Progenitor cell of endocrine pancreas (in vitro differentiated cells): ENCODE measurements around the gene CACNA1B. TPM values are rescaled to one million over a fixed set of nuclear protein-coding genes. Genes with fewer than 3 reads are reported as not detected.
"Not testable (repeated sequence)": the region's sequence is repeated elsewhere in the genome, so short reads cannot be mapped to it uniquely, and the experiment has no call there.

Experiments used
- DNase-seq: peaks from one replicate; pipeline ENCODE4 v3.0.0; 2021; ENCODE audit warnings: low spot score; ENCODE audit not compliant: unreplicated experiment
- H3K27ac Mint-ChIP-seq: 2 replicates; pipeline ENCODE4 v1.8.0; 2021; ENCODE audit warnings: mild to moderate bottlenecking, moderate library complexity, mixed read lengths
- H3K27me3 Mint-ChIP-seq: 2 replicates; pipeline ENCODE4 v1.8.0; 2021; ENCODE audit warnings: mixed read lengths
- H3K36me3 Mint-ChIP-seq: 2 replicates; pipeline ENCODE4 v1.8.0; 2022; ENCODE audit warnings: mixed read lengths; ENCODE audit not compliant: insufficient read depth
- H3K4me1 Mint-ChIP-seq: 2 replicates; pipeline ENCODE4 v1.8.0; 2021; ENCODE audit warnings: low read depth, mixed read lengths
- H3K4me3 Mint-ChIP-seq: 2 replicates; pipeline ENCODE4 v1.8.0; 2021; ENCODE audit warnings: low read depth, mild to moderate bottlenecking, moderate library complexity, mixed read lengths
- H3K9me3 Mint-ChIP-seq: 2 replicates; pipeline ENCODE4 v1.8.0; 2021; ENCODE audit warnings: low read depth, mixed read lengths
- CTCF ChIP-seq: fragments of 200-600 bp; sonication (generic); IDR thresholded peaks from one replicate; pipeline ENCODE4 v1.5.0; 2021; ENCODE audit warnings: antibody characterized with exemption, mild to moderate bottlenecking; ENCODE audit not compliant: unreplicated experiment
- total RNA-seq: library from RNA; stranded (reverse); gene quantifications from 2 replicates; pipeline ENCODE4 v1.2.1, GENCODE V29; 2021

CACNA1B gene
- total RNA-seq, 1 donor from 2014 or later: 2.4 TPM

GRCh38 chr9:138016406-138017187, 139.0 kb downstream of the CACNA1B start:
- Mint-ChIP-seq H3K27ac (no peak overlapping the region), H3K4me3 (no peak overlapping the region), H3K4me1 (peaks cover 4% of the 10 kb centered on the region), H3K27me3 (peaks cover 17% of the 10 kb centered on the region), H3K9me3 (no peaks in the 10 kb centered on the region), H3K36me3 (no peaks in the 10 kb centered on the region)
- no peak for TF ChIP-seq CTCF
- no peak for DNase-seq

GRCh38 chr9:138017200-138017599, 139.6 kb downstream of the CACNA1B start:
- no peak for TF ChIP-seq CTCF

DNA sequence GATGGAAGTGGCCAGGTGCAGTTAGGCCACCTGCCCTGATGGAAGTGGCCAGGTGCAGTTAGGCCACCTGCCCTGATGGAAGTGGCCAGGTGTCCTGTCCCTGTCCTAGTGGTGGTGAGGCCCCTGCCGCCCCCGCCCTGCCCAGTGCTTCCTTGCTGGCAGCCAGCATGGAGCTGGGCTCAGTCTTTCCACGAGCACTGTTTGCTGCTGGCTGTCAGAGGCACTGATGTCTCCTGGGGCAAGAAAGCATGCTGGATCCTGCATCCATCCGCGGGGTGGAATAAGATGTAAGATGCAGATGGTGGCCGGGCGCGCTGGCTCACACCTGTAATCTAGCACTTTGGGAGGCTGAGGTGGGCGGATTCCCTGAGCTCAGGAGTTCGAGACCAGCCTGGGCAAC, 141.9 kb downstream of the CACNA1B start:
- not testable (repeated sequence) for H3K9me3 Mint-ChIP-seq, H3K4me1 Mint-ChIP-seq, H3K36me3 Mint-ChIP-seq, H3K4me3 Mint-ChIP-seq, H3K27ac Mint-ChIP-seq, DNase-seq
- peaks cover 30% of the 10 kb centered on the region for H3K27me3 Mint-ChIP-seq

More at GRCh38 chr9:138017200-138017599, 139.6 kb downstream of the CACNA1B start:
- Mint-ChIP-seq H3K27ac (no peak overlapping the region), H3K4me1 (no peaks in the 10 kb centered on the region), H3K27me3 (peaks cover 20% of the 10 kb centered on the region), H3K9me3 (no peaks in the 10 kb centered on the region), H3K4me3 (no peak overlapping the region), H3K36me3 (no peaks in the 10 kb centered on the region)
- no peak for DNase-seq

DNA sequence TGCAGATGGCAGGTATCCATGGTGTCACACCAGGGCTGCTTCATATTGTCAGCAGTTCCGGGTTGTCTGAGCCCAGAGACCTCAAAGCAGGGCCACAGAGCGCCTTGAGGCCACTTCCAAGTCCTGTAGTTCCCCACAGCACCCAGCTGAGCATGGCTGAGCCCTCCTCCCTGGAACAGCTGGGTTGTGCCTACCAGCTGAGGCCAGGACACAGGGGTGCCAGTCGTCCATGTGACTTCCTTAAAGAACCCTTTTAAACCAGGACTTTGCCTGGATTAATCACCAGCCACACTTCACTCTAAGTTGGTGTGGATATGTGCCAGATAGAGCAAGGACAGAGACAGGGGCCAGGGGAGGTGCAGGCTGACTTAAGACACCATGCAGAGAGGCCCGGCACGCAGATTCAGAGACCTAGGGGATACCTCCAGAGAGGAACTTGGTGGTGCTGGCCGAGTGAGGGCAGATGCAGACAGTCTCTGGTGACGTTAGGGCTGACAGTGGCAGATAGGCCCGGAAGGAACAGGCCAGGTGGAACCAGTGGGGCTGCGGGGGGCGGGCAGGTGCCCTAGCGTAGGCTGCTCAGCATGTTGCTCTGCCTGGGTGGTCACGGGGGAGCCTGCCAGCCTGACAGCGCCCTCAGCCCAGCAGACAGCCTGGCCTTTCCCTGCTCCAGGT, 142.7 kb downstream of the CACNA1B start:
- Mint-ChIP-seq H3K4me3 (no peak overlapping the region), H3K27ac (no peak overlapping the region), H3K27me3 (peaks cover 36% of the 10 kb centered on the region), H3K36me3 (no peaks in the 10 kb centered on the region), H3K9me3 (no peaks in the 10 kb centered on the region), H3K4me1 (no peaks in the 10 kb centered on the region)
- no peak for DNase-seq
- TF ChIP-seq CTCF: no peak

DNA sequence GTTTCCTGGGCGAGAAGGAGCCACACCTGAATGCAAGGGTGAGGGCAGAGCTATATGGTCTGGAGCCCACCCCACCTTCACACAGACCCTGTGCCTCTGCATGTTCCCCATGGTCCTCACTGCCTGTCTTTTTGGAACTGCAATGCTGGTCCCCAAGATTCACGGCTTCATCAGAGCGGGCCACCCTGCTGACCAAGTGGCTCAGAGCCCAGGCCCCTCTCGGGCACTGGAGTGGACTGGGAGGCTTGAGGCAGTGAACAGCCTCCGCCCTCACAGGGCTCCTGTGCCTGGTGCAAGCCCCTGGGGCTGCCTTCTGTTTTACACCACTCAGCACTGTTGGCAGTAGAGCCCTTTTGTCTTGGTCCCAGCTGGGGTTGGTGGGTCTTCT, 143.2 kb downstream of the CACNA1B start:
- no peak for TF ChIP-seq CTCF
- DNase-seq: no peak
- Mint-ChIP-seq H3K4me1 (no peaks in the 10 kb centered on the region), H3K4me3 (no peak overlapping the region), H3K9me3 (no peaks in the 10 kb centered on the region), H3K27ac (no peak overlapping the region), H3K27me3 (peaks cover 40% of the 10 kb centered on the region), H3K36me3 (no peaks in the 10 kb centered on the region)
